Coronary artery (tissue), 2 donors: Measurements from ENCODE around the gene SEMA5A.

Experiments
- DNase-seq: peaks from one replicate; pipeline ENCODE4 v3.0.0-alpha.2; 2017; ENCODE audit warnings: low spot score
- H3K27ac ChIP-seq, 2 donors: fragments of 200-600 bp; sonication (generic); one replicate each; pipeline ENCODE4 v1.5.1; 2016 to 2019
- H3K4me3 ChIP-seq: fragments of 200-600 bp; sonication (generic); 2 replicates; pipeline ENCODE4 v1.5.1; 2016; ENCODE audit warnings: mild to moderate bottlenecking, moderate library complexity
- CTCF ChIP-seq: fragments of 200-600 bp; sonication (generic); IDR thresholded peaks from one replicate; pipeline ENCODE4 v1.5.1; 2019; ENCODE audit warnings: antibody characterized with exemption

Gene SEMA5A

GRCh38 chr5:9438596-9439354 lies 107.1 kb downstream of the SEMA5A start:
- Histone ChIP-seq H3K4me3 (no peak overlapping the region), H3K27ac (no peak overlapping the region)
- no peak for DNase-seq
- no peak for TF ChIP-seq CTCF

- no peak for TF ChIP-seq CTCF
- no peak overlapping the region for H3K27ac ChIP-seq
- no peak for DNase-seq
- H3K4me3 ChIP-seq = no peak overlapping the region
Measured at GRCh38 chr5:9437741-9438240, 108.1 kb downstream of the SEMA5A start.

- DNase-seq = no peak
Measured at GRCh38 chr5:9431496-9432258, 114.2 kb downstream of the SEMA5A start.

GRCh38 chr5:9431151-9431495 lies 114.8 kb downstream of the SEMA5A start:
- Histone ChIP-seq H3K4me3 (no peak overlapping the region), H3K27ac (peak overlapping the region in 1 of 2 donors; percentile 57)
- no peak for TF ChIP-seq CTCF
- no peak for DNase-seq

More at GRCh38 chr5:9431496-9432258, 114.2 kb downstream of the SEMA5A start:
- peak overlapping the region in 1 of 2 donors; percentile 57 for H3K27ac ChIP-seq
- no peak for TF ChIP-seq CTCF
- H3K4me3 ChIP-seq = peak overlapping the region; percentile 23

GRCh38 chr5:9430306-9430705 lies 115.6 kb downstream of the SEMA5A start:
- H3K4me3 ChIP-seq = no peak overlapping the region
- TF ChIP-seq CTCF = no peak

GRCh38 chr5:9429691-9430215 lies 116.1 kb downstream of the SEMA5A start:
- Histone ChIP-seq H3K4me3 (no peak overlapping the region), H3K27ac (no peak overlapping the region)
- no peak for DNase-seq
- TF ChIP-seq CTCF = no peak

More at GRCh38 chr5:9430306-9430705, 115.6 kb downstream of the SEMA5A start:
- no peak for DNase-seq
- H3K27ac ChIP-seq = peak overlapping the region in 1 of 2 donors; percentile 35
